NT2/D1 (cell line): ENCODE results near the gene RAB27B.

ENCODE experiments used
- DNase-seq: peaks from one replicate; pipeline ENCODE4 v3.0.0-alpha.2; 2011; ENCODE audit warnings: low read depth, low spot score
- H3K27me3 ChIP-seq: 2 replicates; pipeline ENCODE4 v1.6.0; 2011; ENCODE audit warnings: mild to moderate bottlenecking; ENCODE audit not compliant: insufficient read length, insufficient read depth
- H3K36me3 ChIP-seq: 2 replicates; pipeline ENCODE4 v1.6.1; 2011; ENCODE audit warnings: mild to moderate bottlenecking, low read length, mixed read lengths; ENCODE audit not compliant: insufficient read depth, insufficient read length
- H3K4me1 ChIP-seq: 2 replicates; pipeline ENCODE4 v1.5.1; 2011; ENCODE audit not compliant: insufficient read depth, insufficient read length
- H3K4me3 ChIP-seq: 2 replicates; pipeline ENCODE4 v1.5.1; 2011; ENCODE audit warnings: low read depth; ENCODE audit not compliant: insufficient read length
- H3K9ac ChIP-seq: 2 replicates; pipeline ENCODE4 v1.6.0; 2011; ENCODE audit warnings: low read depth; ENCODE audit not compliant: insufficient read length
- H3K9me3 ChIP-seq: 2 replicates; pipeline ENCODE4 v1.5.1; 2011; ENCODE audit warnings: mild to moderate bottlenecking, low read length; ENCODE audit not compliant: insufficient read depth
- SUZ12 ChIP-seq: IDR thresholded peaks from 2 replicates; pipeline ENCODE4 v1.6.1; 2011; ENCODE audit not compliant: insufficient read length, insufficient read depth; ENCODE audit errors: extremely low read depth
- YY1 ChIP-seq: IDR thresholded peaks from 2 replicates; pipeline ENCODE4 v1.6.1; 2011; ENCODE audit not compliant: insufficient read length, insufficient read depth
- ZNF274 ChIP-seq: IDR thresholded peaks from 2 replicates; pipeline ENCODE4 v1.6.1; 2011; ENCODE audit warnings: mild to moderate bottlenecking, low read depth, low read length

Gene RAB27B, protein sequence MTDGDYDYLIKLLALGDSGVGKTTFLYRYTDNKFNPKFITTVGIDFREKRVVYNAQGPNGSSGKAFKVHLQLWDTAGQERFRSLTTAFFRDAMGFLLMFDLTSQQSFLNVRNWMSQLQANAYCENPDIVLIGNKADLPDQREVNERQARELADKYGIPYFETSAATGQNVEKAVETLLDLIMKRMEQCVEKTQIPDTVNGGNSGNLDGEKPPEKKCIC

DNA sequence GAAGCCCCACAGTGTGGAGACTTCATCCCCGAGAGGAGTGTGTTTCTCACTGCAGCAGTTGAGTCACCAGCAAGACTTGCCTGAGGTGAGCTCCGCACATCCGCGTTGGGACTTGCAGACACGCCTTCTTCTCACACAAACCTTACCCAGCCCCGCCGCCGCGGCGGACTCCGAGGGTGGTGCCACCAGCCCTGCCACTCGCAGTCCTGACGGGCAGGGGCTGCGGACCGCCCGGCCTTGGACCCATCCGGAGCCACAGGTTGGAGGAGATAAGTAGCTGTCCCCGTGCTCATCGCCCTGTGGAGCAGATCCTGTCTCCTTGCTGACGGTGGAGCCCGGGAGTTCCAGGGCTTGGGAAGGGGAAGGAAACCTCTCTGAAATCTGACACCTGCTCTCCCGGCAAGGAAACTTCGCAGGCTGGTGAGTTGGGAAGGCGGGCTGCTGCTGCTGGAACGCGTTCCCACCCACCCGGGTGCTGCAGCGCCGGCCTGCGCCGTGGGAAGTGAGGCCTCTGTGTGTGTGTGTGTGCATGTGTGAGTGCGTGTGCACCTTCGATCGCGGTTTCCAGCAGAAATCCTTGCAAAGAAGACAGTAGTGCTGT, at the start of gene RAB27B:
Gene RAB27B (plus strand): TSS at position 197 of the 601 bp plus-strand sequence. CDS start 49,109 bp downstream, outside the sequence.
- no peaks in the 10 kb centered on the region for H3K27me3 ChIP-seq
- peak within 1 kb of the TSS; percentile 55 for H3K4me3 ChIP-seq
- no peaks in the 10 kb centered on the region for H3K9me3 ChIP-seq
- no peaks in the 10 kb centered on the region for H3K4me1 ChIP-seq
- H3K36me3 ChIP-seq, result no peaks in the 10 kb centered on the region
- TF ChIP-seq YY1 (no peak), ZNF274 (no peak), SUZ12 (no peak)
- H3K9ac ChIP-seq, result peak within 1 kb of the TSS; percentile 39
- peak; percentile 54 for DNase-seq

DNA sequence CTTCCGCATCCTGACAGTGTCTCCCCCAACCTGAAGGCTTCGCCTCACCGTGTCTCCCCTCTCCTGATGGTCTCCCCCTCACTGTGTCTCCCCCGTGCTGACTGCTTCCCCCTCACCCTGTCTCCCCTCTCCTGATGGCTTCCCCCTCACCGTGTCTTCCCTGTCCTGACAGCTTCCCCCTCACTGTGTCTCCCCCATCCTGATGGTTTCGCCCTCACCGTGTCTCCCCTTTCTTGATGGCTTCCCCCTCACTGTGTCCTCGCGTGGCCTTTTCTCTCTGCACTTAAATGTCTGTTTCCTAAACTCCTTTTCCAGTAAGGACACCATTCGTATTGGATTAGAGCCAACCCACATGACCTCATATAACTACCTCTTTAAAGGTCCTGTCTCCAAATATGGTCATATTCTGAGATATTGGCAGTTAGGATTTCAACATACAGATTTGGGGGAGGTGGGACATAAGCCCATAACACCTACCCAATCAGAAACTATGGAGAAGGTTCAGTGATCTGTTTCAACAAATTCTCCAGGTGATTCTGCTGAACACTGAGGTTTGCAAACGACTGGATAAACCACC, 47.9 kb upstream of the RAB27B start:
- Histone ChIP-seq H3K9ac (no peak overlapping the region), H3K4me3 (no peak overlapping the region), H3K27me3 (no peaks in the 10 kb centered on the region), H3K36me3 (no peaks in the 10 kb centered on the region), H3K4me1 (no peaks in the 10 kb centered on the region), H3K9me3 (no peaks in the 10 kb centered on the region)
- no peak for DNase-seq
- TF ChIP-seq YY1 (no peak), ZNF274 (no peak)

- Histone ChIP-seq H3K9me3 (no peaks in the 10 kb centered on the region), H3K4me1 (no peaks in the 10 kb centered on the region), H3K36me3 (no peaks in the 10 kb centered on the region), H3K4me3 (no peak overlapping the region), H3K27me3 (no peaks in the 10 kb centered on the region), H3K9ac (no peak overlapping the region)
- TF ChIP-seq YY1, result no peak
- no peak for TF ChIP-seq ZNF274
- TF ChIP-seq SUZ12, result no peak
- DNase-seq, result no peak
Measured at GRCh38 chr18:54780970-54781369, 47.3 kb upstream of the RAB27B start.

GRCh38 chr18:54783139-54783538, 45.1 kb upstream of the RAB27B start:
- TF ChIP-seq SUZ12 (no peak), YY1 (no peak), ZNF274 (no peak)
- no peaks in the 10 kb centered on the region for H3K27me3 ChIP-seq
- H3K9me3 ChIP-seq, result no peaks in the 10 kb centered on the region
- no peak for DNase-seq
- no peaks in the 10 kb centered on the region for H3K4me1 ChIP-seq
- H3K9ac ChIP-seq, result no peak overlapping the region
- H3K4me3 ChIP-seq, result no peak overlapping the region
- no peaks in the 10 kb centered on the region for H3K36me3 ChIP-seq

DNA sequence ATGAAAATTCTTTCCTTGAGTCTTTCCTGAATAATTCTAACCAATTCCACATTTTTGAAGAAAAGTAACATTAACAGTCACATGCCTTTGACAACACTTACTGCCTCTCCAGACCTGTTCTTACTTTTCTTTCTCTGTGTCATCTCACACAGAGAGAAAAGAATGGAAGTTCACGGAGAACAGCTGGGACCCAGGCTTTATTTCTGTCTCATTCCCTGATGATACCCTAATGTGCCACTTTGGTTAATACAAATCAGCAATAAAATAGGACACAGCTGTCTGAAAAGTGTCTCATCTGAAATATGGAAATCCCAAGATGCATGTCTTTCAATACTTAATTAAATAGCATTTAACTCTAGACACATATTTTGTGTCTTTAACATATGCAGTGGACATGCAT, 42.1 kb upstream of the RAB27B start:
- Histone ChIP-seq H3K27me3 (no peaks in the 10 kb centered on the region), H3K4me3 (no peak overlapping the region), H3K36me3 (no peaks in the 10 kb centered on the region), H3K9ac (no peak overlapping the region), H3K4me1 (no peaks in the 10 kb centered on the region), H3K9me3 (no peaks in the 10 kb centered on the region)
- no peak for DNase-seq
- no peak for TF ChIP-seq YY1

- DNase-seq, result no peak
- no peaks in the 10 kb centered on the region for H3K36me3 ChIP-seq
- no peak for TF ChIP-seq ZNF274
- no peak for TF ChIP-seq YY1
- TF ChIP-seq SUZ12, result no peak
- H3K9ac ChIP-seq, result no peak overlapping the region
- no peaks in the 10 kb centered on the region for H3K4me1 ChIP-seq
- no peaks in the 10 kb centered on the region for H3K27me3 ChIP-seq
- H3K4me3 ChIP-seq, result no peak overlapping the region
- no peaks in the 10 kb centered on the region for H3K9me3 ChIP-seq
Measured at GRCh38 chr18:54787121-54787520, 41.2 kb upstream of the RAB27B start.

DNA sequence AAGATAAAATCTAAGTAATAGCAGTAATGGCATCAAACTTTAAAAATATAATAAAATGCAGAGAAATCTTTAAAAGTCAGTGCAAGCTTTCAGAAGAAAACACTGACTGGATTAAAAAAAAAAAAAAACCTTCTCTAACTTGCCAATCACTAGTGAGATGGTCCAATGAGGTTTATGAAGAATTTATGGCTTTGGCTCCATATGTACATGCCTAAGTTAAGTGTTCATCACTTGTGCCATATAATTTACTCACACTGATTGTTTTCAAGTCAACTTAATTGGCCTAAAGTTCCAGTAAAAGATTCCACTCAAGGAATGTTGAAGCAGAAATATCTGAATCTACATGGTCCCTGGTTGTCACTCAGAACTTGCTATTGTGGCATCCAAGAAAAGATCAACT, 40.7 kb upstream of the RAB27B start:
- no peaks in the 10 kb centered on the region for H3K27me3 ChIP-seq
- no peak overlapping the region for H3K4me3 ChIP-seq
- no peaks in the 10 kb centered on the region for H3K4me1 ChIP-seq
- no peak for DNase-seq
- TF ChIP-seq SUZ12, result no peak
- no peak for TF ChIP-seq YY1
- no peak for TF ChIP-seq ZNF274
- H3K9ac ChIP-seq, result no peak overlapping the region
- H3K36me3 ChIP-seq, result no peaks in the 10 kb centered on the region
- H3K9me3 ChIP-seq, result no peaks in the 10 kb centered on the region
